ENCODE measurements around the gene TLN1.
A peak's percentile ranks its signal among the peaks of the same experiment; 100 is the strongest.

The TLN1 gene

DNA sequence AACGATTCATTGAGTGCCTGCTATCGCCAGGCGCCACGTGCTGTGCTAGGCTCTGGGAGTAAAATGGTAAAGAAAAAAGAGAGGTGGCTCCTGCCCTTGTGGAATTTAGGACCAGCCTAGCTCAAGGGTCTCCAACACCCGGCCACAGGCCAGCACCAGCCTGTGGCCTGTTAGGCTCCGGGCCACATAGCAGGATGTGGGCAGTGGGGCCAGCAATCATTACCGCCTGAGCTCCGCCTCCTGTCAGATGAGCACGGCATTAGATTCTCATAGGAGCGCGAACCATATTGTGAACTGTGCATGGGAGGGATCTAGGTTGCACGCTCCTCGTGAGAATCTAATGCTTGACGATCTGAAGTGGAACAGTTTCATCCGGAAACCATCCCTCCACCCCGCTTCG, 75.6 kb downstream of the TLN1 start:
- no peak for DNase-seq (ENCODE audit: low read depth, low spot score)
- no peak overlapping the region for H3K4me3 ChIP-seq (ENCODE audit: low read length)

DNA sequence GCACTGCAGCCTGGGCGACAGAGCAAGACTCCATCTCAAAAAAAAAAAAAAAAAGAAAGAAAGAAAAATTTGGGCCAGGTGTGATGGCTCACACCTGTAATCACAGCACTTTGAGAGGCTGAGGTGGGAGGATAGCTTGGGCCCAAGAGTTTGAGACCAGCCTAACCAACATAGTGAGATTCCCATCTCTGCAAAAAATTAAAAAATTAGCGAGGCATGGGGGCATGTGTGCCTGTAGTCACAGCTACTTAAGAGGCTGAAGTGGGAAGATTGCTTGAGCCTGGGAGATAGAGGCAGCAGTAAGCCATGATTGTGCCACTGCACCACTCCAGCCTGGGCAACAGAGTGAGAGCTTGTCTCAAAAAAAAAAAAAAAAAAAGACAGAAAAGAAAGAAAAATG, 78.4 kb downstream of the TLN1 start:
- no peak for DNase-seq (ENCODE audit: low read depth, low spot score)

DNA sequence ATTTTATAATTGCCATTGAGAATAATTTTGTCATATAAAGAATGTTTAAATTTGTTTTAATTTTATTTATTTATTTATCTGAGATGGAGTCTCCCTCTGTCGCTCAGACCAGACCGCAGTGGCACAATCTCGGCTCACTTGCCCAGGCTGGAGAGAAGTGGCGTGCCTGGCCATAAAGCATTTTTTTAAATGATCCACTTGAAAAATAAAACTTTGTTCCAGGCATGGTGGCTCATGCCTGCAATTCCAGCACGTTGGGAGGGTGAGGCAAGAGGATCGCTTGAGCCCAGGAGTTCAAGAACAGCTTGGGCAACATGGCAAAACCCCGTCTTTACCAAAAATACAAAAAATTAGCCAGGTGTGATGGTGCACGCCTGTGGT, 79.2 kb downstream of the TLN1 start:
- no peak overlapping the region for H3K4me3 ChIP-seq (ENCODE audit: low read length)
- DNase-seq (ENCODE audit: low read depth, low spot score), result no peak

More for the DNA sequence above, 78.4 kb downstream of the TLN1 start:
- H3K4me3 ChIP-seq (ENCODE audit: low read length), result no peak overlapping the region

DNA sequence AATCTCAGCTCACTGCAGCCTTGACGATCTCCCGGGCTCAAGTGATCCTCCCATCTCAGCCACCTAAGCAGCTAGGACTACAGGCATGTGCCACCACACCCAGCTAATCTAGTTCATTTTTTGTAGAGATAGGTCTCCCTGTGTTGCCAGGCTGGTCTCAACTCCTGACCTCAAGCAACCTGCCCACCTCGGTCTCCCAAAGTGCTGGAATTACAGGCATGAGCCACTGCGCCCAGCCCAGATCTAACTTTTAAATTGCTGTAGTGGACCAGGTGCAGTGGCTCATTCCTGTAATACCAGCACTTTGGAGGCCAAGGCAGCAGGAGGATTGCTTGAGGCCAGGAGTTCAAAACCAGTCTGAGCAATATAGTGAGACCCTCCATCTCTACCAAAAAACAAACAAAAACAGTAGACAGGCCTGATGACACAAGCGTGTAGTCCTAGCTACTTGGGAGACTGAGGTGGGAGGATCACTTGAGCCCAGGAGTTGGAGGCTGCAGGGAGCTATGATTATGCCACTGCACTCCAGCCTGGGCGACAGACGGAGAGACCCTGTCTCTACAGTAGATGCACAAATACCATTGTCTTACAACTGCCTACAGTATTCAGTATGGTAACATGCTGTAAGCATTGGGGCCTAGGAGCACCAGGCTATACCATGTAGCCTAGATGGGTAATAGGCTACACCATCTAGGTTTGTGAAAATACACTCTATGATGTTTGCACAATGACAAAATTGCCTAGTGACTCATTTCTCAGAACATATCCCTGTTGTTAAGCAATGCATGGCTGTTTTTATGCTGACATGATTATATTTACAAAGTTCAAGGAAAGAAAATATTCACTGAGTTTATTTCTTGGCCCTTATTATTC, 79.8 kb downstream of the TLN1 start:
- H3K4me3 ChIP-seq (ENCODE audit: low read length), result no peak overlapping the region
- DNase-seq (ENCODE audit: low read depth, low spot score), result no peak

DNA sequence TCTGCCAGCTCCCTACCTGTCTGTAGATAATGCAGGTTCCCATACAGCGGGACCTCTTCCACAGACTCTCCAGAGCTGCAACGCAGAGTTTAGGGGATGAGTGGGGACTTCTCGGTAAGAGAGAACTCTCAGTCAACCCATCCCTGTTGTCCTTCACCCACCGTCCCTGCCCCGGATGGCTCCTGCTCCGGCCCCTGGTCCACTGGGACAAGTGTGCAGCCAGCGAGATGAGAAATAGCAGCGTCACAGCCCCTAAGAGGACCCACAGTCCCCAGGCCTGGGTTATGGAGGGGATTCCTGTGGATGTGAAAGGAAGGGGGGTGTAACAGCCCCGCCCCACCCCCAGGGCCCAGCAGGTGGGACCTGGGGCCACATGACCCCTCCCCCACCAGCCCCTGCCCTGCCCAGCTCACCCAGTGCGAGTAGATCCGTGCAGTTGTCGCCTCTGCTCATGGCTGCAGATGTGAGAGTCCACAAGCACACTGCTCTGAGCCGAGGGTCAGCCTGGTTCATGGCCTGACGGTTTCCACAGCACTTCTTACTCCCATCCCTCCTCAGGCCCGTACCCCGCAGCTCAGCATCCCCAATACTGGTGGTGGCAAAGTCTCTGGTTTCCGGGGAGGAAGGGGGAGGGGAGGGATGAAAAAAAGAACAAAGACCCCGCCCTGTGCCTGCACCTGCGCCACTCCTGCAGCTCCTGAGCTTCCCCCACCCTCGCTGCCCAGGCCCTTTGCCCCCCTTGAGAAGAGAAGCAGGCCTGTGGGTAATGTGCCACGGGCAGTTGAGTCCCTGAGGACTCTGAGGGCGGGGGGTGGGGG, 81.4 kb downstream of the TLN1 start, which contains the start of gene SIT1:
SIT1 (minus strand) TSS at position 591 of the 818 bp plus-strand sequence; CDS start at position 513, 78 bp downstream.
- peak; percentile 75 for DNase-seq (ENCODE audit: low read depth, low spot score)

DNA sequence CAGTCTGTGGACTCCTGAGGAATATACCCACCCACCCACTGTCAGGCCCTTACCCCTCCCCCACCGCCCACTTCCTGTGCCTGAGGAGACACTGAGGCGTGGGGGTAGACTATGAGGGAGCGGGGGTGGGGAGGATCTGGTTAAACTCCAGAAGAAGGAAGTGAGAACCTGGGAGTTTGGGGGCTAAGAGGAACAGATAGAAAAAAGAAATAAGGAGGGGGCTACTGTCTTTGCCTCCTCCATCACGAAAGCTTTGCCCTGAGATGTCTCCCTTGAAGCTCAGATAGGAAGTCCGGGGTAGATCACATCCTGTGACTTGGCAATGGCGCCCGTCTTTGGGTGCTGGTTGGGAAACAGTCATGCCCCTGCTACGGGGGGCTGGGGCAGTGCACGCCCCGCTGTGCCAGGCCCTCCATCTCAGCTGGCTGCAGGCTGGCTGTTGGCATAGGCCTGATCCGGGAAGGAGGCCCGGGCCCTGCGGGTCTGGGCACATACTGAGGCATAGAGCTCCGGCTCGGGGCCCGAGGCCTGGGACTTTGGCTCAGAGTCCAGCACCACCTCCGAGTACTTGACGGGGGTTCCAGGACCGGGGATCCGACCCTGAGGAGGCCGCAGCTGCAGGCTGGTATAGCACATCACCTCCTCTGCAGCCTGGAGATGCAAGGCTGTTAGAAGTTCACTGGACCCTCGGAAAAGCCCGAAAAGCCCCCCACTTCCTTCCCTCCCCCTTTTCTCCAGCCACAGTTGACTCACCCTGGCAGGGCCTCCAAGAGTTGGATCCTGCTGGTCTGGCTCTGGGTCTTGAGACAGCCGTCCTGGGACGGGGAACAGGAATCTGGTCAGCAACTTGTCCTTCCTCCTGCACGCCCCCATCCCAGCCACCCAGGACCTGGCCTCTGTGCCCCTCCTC, 82.3 kb downstream of the TLN1 start:
- H3K4me3 ChIP-seq (ENCODE audit: low read length), result peak overlapping the region; percentile 93
- DNase-seq (ENCODE audit: low read depth, low spot score), result peak; percentile 75

More for the DNA sequence above, 81.4 kb downstream of the TLN1 start, which contains the start of gene SIT1:
- peak within 1 kb of the TSS; percentile 93 for H3K4me3 ChIP-seq (ENCODE audit: low read length)

All from Jurkat, Clone E6-1 (cell line).